T-helper 1 cell treated with Interleukin-12 subunit alpha and Interleukin-12 subunit beta and Interleukin-4 antibody, amounts not matched to agents 30 ng/mL and 1 ng/mL, for 36 hours (primary cell): ENCODE data around the gene UBTD2. TPM values are rescaled to one million over a fixed set of nuclear protein-coding genes. Genes with fewer than 3 reads are reported as not detected.

Source experiments
- intact Hi-C: fragments of 100-400 bp; cut with micrococcal nuclease; formaldehyde crosslinking; loops from one replicate; pipeline ENCODE4 v1.15.1; 2024
- total RNA-seq: library from RNA; stranded (reverse); gene quantifications from 2 replicates; pipeline ENCODE4 v1.2.3, GENCODE V29; 2022

Gene UBTD2
- total RNA-seq, 1 donor from 2014 or later: 6.4 TPM

DNA sequence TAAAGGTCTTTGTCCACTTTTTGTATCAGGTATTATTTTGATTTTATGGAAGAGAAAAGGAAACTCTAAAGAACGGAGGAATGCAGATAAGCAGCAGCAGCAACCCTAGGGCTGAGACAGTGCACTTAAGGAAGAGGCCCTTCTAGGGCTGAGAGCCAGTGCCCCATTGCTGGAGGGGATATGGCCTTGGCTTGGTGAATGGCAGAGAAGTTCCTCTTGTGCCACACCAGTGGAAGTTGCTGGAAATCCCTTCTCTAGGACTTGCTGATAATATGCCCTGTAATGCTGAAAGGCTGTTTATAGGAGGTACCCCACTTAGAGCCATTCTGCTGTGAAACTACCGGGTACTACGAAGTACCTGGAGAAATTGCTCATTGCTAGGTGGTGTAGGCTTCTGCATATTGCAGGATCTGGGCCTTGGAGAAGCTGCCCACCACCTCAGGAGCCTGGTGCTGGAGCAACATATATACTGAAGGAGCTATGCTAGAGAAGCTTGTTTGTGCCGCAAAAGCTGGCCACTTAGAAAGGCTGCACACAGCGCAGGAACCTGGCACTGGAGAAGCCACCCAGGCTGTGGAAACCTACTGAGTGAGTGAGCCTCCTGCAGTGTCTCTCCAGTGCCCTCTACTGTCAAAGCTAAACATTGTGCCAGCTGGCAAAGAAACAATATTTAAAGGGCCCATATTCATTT is 9.6 kb upstream of the UBTD2 start:
- intact Hi-C loops: loop anchor here (1.0 to 5.0 kb wide), 10 partner anchors 9 to 874 kb away; partner anchors contain the start of genes FBXW11, FGF18 and STK10

DNA sequence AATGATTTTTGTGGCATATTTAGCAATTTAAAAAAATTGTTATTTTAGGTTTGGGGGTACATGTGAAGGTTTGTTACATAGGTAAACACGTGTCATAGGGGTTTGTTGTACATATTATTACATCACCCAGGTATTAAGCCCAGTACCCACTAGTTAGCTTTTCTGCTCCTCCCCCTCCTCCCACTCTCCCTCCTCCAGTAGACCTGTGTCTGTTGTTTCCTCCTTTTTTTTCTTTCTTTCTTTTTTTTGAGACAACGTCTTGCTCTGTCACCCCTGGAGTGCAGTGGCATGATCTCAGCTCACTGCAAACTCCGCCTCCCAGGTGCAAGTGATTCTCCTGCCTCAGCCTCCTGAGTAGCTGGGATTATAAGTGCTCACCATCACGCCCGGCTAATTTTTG is 8.3 kb upstream of the UBTD2 start:
- intact Hi-C loops: loop anchor here (2.0 to 5.0 kb wide), 2 partner anchors 405 to 873 kb away; partner anchors contain the start of gene FGF18

DNA sequence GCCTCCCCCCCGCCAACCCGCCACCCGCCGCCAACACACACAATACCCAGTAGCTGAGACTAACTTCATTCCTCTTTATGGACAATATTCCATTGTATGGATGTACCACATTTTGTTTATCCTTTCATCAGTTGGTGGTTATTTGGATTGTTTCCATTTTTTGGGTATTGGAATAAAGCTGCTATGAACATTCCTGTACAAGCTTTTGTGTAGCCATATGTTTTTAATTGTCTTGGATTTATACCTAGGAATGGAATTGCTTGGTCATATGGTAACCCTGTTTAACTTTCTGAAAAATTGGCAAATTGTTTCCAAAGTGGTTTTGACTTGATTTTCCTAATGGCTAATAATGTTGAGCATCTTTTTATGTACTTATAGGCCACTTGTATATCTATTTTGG is 4.9 kb upstream of the UBTD2 start:
- intact Hi-C loops: loop anchor here (10.0 kb wide), 1 partner anchor 856 kb away; the partner anchor contains the start of gene BNIP1

DNA sequence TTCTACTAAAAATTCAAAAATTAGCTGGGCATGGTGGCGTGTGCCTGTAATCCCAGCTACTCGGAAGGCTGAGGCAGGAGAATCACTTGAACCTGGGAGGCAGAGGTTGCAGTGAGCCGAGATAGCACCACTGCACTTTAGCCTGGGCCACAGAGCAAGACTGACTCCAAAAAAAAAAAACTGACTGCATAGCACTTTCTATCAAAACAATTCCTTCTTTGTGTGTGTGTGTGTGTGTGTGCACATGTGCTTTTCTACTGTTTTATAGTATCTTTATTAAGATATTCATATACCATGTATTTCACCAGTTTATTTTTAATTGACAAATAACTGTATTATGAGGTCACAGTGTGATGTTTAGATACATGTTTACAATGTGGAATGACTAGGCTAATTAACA is 3.6 kb upstream of the UBTD2 start:
- intact Hi-C loops: loop anchor here (10.0 kb wide), 1 partner anchor 858 kb away; the partner anchor contains the start of gene BNIP1

DNA sequence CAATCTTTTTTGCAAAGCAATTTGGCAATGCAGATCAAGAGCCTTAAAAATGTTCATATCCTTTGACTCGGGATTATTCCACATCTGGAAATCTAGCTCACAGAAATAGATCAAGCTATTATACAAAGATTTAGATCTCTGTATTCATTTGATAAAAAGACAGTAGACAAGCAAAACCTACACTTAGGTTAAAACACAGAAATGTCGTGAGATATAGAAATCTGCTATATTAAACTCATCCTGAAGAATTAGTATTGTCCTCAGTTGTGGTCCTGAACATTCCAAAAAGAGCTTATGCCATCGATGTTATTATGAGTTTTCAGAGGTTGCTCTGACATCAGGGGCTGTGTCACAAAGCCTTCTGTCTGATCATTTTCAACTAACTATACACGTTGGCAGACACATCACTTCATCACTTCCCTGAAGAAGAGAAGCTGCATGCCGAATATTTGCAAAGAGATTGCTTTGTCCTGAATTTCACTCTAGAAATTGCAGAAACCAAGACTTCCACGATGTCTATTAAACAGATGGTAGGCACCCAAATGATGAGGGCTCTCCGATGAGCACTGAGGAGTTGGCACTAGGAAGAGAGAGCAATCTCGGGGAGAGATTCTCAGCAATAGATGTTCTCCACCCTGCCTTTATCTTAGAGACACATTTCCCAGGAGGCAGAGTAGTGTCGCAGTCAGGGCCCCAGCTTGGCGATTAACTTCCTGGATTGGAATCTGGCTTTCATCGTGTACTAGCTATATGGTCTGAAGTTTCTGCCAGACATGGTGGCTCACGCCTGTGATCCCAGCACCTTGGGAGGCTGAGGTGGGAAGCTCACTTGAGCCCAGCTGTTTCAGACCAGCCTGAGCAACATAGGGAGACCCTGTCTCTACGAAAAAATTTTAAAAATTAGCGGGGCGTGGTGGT is 1.9 kb upstream of the UBTD2 start:
- intact Hi-C loops: loop anchor here (2.0 to 10.0 kb wide), 3 partner anchors 179 to 859 kb away; partner anchors contain the start of gene BNIP1

DNA sequence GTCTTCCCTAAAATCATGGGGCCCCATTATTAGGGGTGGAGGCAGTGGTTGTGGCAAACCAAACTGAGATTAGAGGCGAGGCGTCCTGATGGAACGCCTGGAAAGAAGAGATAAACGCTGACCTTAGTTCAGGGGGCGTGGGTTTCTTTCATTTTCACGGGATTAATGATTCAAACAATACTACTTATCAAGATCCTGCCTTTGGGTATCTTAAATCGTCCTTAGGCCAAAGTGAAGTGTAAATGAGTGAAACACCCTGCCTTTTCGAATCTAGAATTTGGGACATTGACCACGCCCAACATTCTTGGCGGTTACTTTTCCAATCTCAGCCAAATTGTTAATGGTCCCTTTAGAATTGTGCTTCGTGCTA is 1.0 kb upstream of the UBTD2 start:
- intact Hi-C loops: loop anchor here (1.0 to 10.0 kb wide), 8 partner anchors 9 to 860 kb away; partner anchors contain the start of genes ATP6V0E1 and BNIP1

DNA sequence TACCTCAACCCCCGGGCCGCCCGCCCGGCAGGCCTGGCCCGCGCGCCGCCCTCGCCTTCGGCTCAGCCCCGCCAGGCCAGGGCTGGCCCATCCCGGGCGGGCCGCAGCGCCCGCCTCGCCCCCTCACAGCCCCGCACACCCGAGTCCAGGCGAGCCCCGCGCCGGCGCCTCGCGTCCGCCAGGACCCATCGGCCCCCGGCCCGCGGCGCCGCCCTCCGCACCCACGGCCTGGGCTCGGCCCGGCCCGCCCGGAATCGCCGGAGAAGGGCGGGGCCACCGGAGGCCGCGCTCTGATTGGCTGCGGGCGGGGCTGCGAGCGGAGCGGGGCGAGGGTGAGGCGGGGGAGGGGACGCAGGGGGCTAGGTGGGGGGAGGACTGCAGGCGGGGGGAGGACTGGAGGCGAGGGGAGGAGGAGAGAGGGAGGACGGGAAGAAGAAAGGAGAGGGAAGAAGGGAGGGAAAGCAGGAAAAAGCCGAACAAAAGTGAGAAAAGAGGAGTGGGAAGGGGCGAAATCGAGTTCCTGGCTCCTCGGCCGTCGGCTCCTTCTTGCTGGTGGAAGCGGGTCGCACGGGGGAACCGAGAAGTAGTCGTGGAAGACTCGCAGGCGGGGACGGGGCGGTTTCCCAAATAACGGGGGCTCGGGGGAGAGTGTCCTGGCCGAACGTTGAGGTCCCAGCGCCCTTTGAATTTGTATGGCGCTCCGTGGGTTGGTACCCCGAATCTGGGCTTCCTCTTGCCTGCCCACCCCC is 472 bp upstream of the UBTD2 start:
- intact Hi-C loops: loop anchor here (1.0 to 10.0 kb wide), 13 partner anchors 9 to 897 kb away; partner anchors contain the start of genes ATP6V0E1, BNIP1, CREBRF and FBXW11

DNA sequence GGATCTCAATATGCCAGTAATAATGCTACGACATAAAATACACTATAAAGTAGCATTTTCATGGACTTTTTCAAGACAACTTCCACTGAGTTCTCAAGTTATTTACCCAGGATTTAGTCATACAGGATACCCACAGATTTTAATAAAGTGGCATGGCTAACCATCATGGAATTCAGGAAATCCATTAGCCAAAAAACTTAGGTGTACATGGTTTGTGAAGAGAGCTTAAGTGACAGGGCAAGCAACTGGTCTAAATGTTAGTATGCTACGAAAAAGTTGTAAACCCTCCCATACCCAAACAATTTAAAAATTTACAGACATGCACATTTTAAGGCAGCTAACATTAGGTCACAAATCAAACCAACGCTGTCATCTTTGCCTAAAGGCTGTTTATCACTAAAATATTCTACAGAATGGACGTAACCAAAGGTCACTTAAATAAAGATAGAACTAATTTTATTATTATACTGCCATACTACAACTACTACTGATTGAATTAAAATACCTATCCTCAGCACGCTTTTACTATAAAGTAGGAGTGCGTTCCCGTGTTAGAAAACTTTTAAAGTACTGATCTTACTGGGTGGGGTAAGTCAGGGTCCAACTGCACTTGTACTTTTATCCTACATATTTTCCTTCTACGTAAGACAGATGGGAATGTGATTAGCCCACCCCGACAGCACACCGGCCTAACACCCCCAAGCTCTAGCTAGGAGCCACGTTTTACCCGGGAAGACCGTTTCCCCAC is 1.1 kb downstream of the UBTD2 start:
- intact Hi-C loops: loop anchor here (1.0 to 10.0 kb wide), 9 partner anchors 45 to 895 kb away; partner anchors contain the start of genes ATP6V0E1, BNIP1, CREBRF and FBXW11

DNA sequence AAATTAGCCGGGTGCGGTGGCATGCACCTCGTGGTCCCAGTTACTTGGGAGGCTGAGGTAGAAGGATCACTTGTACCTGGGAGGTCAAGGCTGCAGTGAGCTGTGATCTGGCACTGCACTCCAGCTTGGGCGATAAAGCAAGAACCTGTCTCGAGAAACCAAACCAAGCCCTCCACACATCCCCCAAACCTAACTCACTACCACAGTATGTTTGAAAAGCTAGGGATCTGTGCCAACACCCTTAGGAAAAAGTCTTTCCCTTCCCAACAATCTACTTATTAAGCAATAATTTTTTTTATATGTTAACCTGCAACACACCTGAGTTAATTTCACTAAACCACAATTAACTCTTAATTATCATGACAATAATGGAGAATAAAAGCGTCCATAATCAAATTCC is 2.2 kb downstream of the UBTD2 start:
- intact Hi-C loops: loop anchor here (5.0 to 10.0 kb wide), 4 partner anchors 44 to 863 kb away; partner anchors contain the start of genes ATP6V0E1 and BNIP1

DNA sequence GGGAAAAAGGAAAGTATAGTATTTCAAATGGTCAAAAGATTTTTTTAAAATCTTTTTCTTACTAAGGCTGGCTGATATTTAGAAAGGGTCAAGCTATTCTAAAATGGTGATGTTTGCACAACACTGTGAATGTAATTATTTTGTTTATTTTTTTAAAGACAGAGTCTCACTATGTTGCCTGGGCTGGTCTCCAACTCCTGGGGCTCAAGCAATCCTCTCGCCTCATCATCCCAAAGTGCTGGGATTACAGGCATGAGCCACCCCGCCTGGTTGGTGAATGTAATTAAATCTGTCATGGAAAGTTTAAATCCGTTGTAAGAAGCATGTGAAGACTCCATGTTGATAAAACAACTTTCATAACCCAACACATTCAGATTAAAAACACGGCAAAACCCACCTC is 2.6 kb downstream of the UBTD2 start:
- intact Hi-C loops: loop anchor here (5.0 to 10.0 kb wide), 4 partner anchors 44 to 864 kb away; partner anchors contain the start of genes ATP6V0E1 and BNIP1

DNA sequence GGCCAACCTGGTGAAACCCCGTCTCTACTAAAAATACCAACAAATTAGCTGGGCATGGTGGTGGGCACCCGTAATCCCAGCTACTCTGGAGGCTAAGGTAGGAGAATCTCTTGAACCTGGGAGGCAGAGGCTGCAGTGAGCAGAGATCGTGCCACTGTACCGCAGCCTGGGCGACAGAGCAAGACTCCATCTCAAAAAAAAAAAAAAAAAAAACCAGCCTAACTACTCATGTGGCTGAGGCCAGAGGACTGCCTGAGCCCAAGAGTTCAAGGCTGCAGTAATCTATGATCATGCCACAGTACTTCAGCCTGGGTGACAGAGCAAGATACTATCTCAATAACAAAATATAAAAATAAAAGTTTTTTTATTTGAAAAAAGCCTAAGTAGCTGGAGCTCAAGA is 3.2 kb downstream of the UBTD2 start:
- intact Hi-C loops: loop anchor here (5.0 to 10.0 kb wide), 4 partner anchors 43 to 864 kb away; partner anchors contain the start of genes ATP6V0E1 and BNIP1

DNA sequence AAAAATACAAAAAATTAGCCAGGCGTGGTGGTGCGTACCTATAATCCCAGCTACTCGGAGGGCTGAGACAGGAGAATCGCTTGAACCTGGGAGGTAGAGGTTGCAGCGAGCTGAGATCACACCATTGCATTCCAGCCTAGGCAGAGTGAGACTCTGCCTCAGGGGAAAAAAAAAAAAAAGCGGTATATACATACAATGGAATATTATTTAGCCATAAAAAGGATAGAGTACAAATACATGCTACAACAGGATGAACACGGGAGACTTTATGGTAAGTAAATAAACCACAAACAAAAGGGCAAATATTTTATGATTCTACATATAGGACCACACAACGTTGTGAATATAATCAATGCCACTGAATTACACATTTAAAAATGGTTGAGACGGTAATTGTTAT is 5.2 kb downstream of the UBTD2 start:
- intact Hi-C loops: no loop called here

DNA sequence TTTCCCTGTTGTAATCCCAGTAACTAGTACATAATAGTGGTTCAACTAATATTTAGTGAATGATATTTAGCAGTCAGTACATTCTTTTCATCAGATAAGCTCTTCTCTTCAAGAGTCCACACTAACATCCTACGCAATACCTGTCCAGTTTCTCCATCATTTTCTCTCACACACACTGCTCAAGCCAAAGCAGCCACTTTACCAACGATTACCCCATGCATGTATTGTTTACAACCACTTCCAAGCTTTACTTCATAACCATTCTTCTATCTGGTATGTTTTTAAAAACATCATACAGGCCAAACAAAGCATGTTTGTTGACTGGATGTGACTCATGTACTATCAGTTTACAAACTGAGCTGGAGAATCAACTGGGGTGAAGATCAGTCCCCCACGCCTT is 7.3 kb downstream of the UBTD2 start:
- intact Hi-C loops: no loop called here

DNA sequence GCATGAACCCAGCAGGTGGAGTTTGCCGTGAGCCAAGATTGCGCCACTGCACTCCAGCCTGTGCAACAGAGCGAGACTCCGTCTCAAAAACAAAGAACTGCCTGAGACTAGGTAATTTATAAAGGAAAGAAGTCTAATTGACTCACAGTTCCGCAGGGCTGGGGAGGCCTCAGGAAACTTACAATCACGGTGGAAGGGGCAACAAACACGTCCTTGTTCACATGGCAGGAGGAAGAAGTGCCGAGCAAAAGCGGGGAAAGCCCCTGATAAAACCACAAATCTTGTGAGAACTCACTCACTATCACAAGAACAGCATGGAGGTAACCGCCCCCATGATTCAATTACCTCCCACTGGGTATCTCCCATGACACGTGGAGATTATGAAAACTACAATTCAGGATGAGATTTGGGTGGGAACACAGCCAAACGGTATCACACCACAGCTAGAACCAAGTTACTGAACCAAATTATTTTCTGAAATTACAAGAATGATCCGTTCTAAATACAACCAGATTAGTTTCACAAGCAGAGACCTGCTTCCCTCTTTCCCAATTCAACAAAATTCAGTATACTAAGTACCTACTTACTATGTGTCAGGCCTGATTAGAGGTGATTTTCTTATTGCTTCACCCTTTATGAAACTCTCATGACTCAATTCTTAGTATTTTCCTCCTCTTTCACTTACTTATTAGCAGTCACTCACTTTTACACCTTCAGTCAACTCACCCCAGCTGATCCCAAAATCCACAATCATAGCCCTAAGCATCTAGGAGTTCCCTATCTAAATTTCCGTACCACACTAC is 8.4 kb downstream of the UBTD2 start:
- intact Hi-C loops: no loop called here

DNA sequence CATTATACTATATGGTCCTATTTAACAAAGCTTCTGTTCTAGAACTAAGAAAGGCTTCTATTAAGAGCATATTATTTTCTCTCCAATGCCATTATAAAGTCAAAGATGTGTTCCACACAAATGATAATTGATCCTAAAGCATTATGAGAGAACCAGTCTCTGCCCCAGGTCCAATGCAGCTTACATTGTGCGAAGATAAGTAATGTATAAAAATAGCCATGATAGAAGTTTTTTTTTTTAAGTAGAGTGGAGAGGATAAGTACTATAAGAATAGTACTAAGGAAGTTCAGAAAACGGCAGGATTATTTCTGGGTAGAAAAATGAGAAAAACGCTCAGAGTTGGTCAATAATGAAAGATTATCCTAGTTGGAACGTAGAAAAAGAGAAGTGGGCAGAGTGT is 15.6 kb downstream of the UBTD2 start:
- intact Hi-C loops: no loop called here

DNA sequence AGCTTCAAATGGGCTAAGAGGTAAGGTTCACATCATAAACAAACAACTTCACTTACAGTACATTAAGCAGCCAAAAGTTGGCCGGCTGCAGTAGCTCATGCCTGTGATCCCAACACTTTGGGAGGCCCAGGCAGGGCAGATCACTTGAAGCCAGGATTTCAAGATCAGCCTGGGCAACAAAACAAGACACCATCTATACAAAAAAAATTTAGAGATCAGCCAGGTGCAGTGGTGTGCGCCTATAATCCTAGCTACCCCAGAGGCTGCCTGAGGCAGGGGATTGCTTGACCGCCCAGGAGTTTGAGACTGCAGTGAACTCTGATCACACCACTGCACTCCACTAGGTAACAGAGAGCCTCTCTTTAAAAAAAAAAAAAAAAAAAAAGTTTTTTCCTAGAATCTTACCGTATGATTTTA is 16.9 kb downstream of the UBTD2 start:
- intact Hi-C loops: no loop called here

DNA sequence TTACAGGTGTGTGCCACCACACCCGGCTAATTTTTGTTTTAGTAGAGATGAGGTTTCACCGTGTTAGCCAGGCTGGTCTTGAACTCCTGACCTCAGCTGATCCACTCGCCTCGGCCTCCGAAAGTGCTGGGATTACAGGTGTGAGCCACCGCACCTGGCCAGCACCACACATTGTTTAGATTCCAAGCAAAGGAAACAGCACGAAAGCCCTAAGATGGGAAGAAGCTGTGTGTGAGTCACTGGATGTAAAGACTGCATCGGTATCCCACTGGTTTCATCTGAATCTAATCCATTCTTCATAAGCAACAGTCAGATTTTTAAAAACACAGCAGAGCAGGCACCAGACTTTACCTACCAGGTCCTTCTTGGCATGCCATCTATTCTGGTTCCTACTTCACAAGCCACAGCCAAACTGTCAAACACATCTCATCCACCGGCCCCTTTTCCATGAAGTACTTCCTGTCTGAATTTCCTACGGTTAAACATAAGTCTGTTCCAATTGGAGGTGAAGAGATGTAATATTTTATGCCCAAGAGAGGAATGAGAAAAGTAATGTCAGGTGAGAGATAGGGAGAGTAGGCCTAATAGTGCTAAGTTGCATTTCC is 17.4 kb downstream of the UBTD2 start:
- intact Hi-C loops: no loop called here

DNA sequence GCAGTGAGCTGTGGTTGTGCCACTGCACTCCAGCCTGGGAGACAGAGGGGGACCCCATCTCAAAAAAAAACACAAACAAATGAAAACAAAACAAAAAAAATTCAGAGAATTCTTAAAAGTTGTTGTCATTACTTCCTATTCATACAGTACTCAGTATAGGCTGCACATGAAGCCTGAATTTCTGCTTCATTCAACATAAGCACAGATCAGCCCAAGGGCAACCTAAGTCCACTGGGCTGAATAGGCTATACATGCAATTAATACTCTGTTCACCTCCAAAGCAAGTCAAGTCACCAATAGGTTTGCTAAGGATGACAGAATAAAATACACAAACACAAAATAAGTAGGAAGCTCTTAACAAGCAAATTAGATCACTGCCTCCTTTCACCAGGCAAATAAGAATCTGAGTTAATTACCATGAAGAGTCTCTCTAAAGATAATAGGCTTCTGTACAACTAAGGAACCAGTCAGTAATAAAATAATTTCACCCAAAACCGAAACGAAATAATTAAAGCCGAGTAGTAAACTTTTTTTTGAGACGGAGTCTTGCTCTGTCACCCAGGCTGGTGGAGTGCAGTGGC is 18.7 kb downstream of the UBTD2 start:
- intact Hi-C loops: no loop called here
